ENCODE measurements around the gene TTC23. TPM values are rescaled to one million over a fixed set of nuclear protein-coding genes. Genes with fewer than 3 reads are reported as not detected.
A peak's percentile ranks its signal among the peaks of the same experiment; 100 is the strongest.

The TTC23 gene
- total RNA-seq, 1 experiment from 2014 or later = 13.4 TPM

GRCh38 chr15:99163271-99164062 is 85.9 kb downstream of the TTC23 start:
- POLR2A ChIA-PET (ENCODE audit: low non-redundant PET) = no interaction called here
- no peaks in the 10 kb centered on the region for H3K9me3 ChIP-seq (ENCODE audit: low read depth, low read length, poor library complexity, severe bottlenecking)
- CTCF ChIA-PET = no interaction called here
- peak; percentile 30 for DNase-seq (ENCODE audit: low spot score)
- no peak overlapping the region for H3K27ac ChIP-seq (ENCODE audit: low read depth, low read length, poor library complexity, severe bottlenecking)
- TF ChIP-seq CTCF (conservative IDR thresholded peaks at IDR 0.05; ENCODE audit: low read depth, low read length) (no peak), EZH2 (IDR thresholded peaks at IDR 0.05; ENCODE audit: borderline replicate concordance, low read depth, low read length, poor library complexity, severe bottlenecking) (no peak)
- H3K27me3 ChIP-seq (replicated peaks; ENCODE audit: insufficient read depth, low read depth, low read length, poor library complexity) = no peaks in the 10 kb centered on the region
- BruUV-seq (replicated peaks) = no TSS peak
- no peaks in the 10 kb centered on the region for H3K4me1 ChIP-seq (ENCODE audit: insufficient read depth, low read length, poor library complexity, severe bottlenecking)
- no peak overlapping the region for H3K4me3 ChIP-seq (ENCODE audit: low read depth, low read length, poor library complexity, severe bottlenecking)
- H3K36me3 ChIP-seq (ENCODE audit: insufficient read depth, low read length, poor library complexity, severe bottlenecking) = no peaks in the 10 kb centered on the region
- intact Hi-C loops (cut with micrococcal nuclease; ENCODE audit: unreplicated experiment) = no loop called here

GRCh38 chr15:99158626-99159412 is 90.6 kb downstream of the TTC23 start:
- TF ChIP-seq EZH2 (IDR thresholded peaks at IDR 0.05; ENCODE audit: borderline replicate concordance, low read depth, low read length, poor library complexity, severe bottlenecking) = no peak
- TF ChIP-seq CTCF (conservative IDR thresholded peaks at IDR 0.05; ENCODE audit: low read depth, low read length) = no peak
- no peak overlapping the region for H3K4me3 ChIP-seq (ENCODE audit: low read depth, low read length, poor library complexity, severe bottlenecking)
- no peaks in the 10 kb centered on the region for H3K9me3 ChIP-seq (ENCODE audit: low read depth, low read length, poor library complexity, severe bottlenecking)
- BruUV-seq (replicated peaks) = no TSS peak
- intact Hi-C loops (cut with micrococcal nuclease; ENCODE audit: unreplicated experiment) = no loop called here
- H3K4me1 ChIP-seq (ENCODE audit: insufficient read depth, low read length, poor library complexity, severe bottlenecking) = no peaks in the 10 kb centered on the region
- no peak overlapping the region for H3K27ac ChIP-seq (ENCODE audit: low read depth, low read length, poor library complexity, severe bottlenecking)
- CTCF ChIA-PET = no interaction called here
- POLR2A ChIA-PET (ENCODE audit: low non-redundant PET) = no interaction called here
- no peak for DNase-seq (ENCODE audit: low spot score)
- no peaks in the 10 kb centered on the region for H3K36me3 ChIP-seq (ENCODE audit: insufficient read depth, low read length, poor library complexity, severe bottlenecking)
- no peaks in the 10 kb centered on the region for H3K27me3 ChIP-seq (replicated peaks; ENCODE audit: insufficient read depth, low read depth, low read length, poor library complexity)

- H3K27me3 ChIP-seq (replicated peaks; ENCODE audit: insufficient read depth, low read depth, low read length, poor library complexity) = no peaks in the 10 kb centered on the region
- TF ChIP-seq EZH2 (IDR thresholded peaks at IDR 0.05; ENCODE audit: borderline replicate concordance, low read depth, low read length, poor library complexity, severe bottlenecking) (no peak), CTCF (conservative IDR thresholded peaks at IDR 0.05; ENCODE audit: low read depth, low read length) (no peak)
- ChIA-PET CTCF (no interaction called here), POLR2A (ENCODE audit: low non-redundant PET) (no interaction called here)
- BruUV-seq (replicated peaks) = no TSS peak
- H3K9me3 ChIP-seq (ENCODE audit: low read depth, low read length, poor library complexity, severe bottlenecking) = no peaks in the 10 kb centered on the region
- no peak for DNase-seq (ENCODE audit: low spot score)
- no peaks in the 10 kb centered on the region for H3K36me3 ChIP-seq (ENCODE audit: insufficient read depth, low read length, poor library complexity, severe bottlenecking)
- H3K4me3 ChIP-seq (ENCODE audit: low read depth, low read length, poor library complexity, severe bottlenecking) = no peak overlapping the region
- H3K4me1 ChIP-seq (ENCODE audit: insufficient read depth, low read length, poor library complexity, severe bottlenecking) = no peaks in the 10 kb centered on the region
- no peak overlapping the region for H3K27ac ChIP-seq (ENCODE audit: low read depth, low read length, poor library complexity, severe bottlenecking)
- intact Hi-C loops (cut with micrococcal nuclease; ENCODE audit: unreplicated experiment) = no loop called here
These were observed 91.9 kb downstream of the TTC23 start for GRCh38 chr15:99157456-99157855.
